Measurements from ENCODE around the gene PTPRN2. TPM values are rescaled to one million over a fixed set of nuclear protein-coding genes. Genes with fewer than 3 reads are reported as not detected.

PTPRN2 gene
- total RNA-seq, 3 donors from 2014 or later, result 0.43 to 0.66 (median 0.63) TPM

DNA sequence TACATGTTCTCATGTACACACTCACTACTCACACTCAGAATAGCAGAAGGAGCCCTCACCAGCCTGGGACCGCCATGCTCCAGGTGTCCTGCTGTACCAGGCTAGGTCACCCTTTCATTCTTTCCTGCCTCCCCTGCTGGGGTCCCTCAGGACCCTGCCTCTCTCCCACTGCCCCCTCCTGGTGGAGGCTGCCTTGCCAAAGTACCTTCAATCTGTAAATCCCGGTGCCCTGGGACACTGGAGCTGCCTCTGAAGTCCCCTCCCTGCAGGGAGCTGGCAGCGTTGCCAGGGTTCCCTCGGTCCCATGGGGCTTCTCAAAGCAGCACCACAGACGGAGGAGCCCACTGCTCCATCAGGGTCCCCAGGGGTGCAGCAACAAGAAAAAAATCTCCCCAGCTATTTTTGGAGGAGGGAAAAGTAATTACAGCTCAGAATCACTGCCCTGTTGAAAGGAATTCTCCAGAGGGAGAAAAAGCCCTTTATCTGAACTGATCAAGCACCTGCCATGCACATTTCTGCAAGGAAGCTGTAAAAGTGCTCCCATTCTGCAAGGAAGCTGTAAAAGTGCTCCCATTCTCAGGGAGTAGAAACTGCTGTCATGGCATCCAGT lies 259.9 kb downstream of the PTPRN2 start:
- no peak for ATAC-seq

DNA sequence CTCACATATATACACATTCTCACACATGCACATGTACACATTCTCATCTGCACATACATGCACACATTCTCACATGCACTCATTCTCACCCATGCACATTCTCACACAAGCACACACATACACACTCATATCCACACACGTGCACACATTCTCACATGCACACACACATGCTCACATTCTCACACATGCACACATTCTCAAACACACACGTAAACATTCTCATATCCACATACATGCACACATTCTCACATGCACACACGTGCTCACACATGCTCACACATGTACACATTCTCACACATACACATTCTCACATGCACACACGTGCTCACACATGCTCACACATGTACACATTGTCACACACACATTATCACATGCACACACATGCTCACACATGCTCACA lies 260.6 kb downstream of the PTPRN2 start:
- H3K9me3 Mint-ChIP-seq, result peaks cover 24% of the 10 kb centered on the region

More for the DNA sequence above, 259.9 kb downstream of the PTPRN2 start:
- Mint-ChIP-seq H3K4me1 (ENCODE audit: low read depth) (no peaks in the 10 kb centered on the region), H3K4me3 (no peak overlapping the region), H3K36me3 (ENCODE audit: insufficient read depth) (no peaks in the 10 kb centered on the region), H3K27me3 (ENCODE audit: low read depth) (peaks cover 2% of the 10 kb centered on the region), H3K9me3 (peaks cover 30% of the 10 kb centered on the region)
- DNase-seq, result no peak

DNA sequence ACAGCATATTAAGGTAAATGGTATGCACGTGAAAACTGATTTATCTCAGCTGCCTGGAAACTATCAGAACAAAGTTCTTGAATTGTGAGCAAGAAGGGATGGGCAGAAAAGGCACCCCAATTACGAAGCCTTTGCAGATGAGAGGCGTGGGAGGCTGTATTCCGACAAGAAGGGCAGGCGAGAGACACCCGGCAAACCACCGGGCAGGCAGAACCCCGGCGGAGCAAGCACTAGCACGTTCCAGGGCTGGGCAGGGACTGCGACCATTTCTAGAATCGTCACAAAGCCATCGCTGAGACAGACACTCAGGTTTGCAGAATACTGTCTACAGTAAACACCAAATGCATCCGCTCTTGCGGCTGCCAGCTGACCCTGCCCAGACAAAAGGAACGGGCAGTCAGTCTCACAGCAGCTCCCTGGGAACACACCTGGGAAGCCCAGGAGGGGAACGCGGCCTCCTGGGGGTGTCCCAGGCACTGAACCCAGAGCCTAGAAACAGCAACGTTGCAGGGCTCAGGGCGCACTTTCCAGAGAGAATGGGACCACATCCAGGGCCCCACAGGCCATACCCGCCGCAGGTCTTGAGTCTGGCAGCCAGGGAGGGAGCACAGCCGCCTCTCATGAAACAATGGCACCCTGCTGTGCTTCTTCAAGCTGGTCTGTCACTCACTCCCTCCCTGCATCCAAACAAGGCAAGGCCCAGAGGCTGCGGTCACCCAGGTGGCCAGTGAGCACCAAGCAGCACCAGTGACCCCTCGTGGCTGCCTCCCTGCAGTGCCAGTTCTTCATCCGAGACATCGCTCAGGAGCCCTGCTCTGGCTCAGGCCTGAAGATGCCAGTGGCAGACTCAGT lies 261.9 kb downstream of the PTPRN2 start:
- Mint-ChIP-seq H3K27me3 (ENCODE audit: low read depth) (peaks cover 10% of the 10 kb centered on the region), H3K9me3 (peaks cover 17% of the 10 kb centered on the region), H3K36me3 (ENCODE audit: insufficient read depth) (no peaks in the 10 kb centered on the region), H3K4me3 (no peak overlapping the region), H3K4me1 (ENCODE audit: low read depth) (no peaks in the 10 kb centered on the region)
- no peak for DNase-seq
- ATAC-seq, result no peak

More for the DNA sequence above, 260.6 kb downstream of the PTPRN2 start:
- no peak overlapping the region for H3K4me3 Mint-ChIP-seq
- H3K27me3 Mint-ChIP-seq (ENCODE audit: low read depth), result peaks cover 5% of the 10 kb centered on the region
- H3K36me3 Mint-ChIP-seq (ENCODE audit: insufficient read depth), result no peaks in the 10 kb centered on the region
- ATAC-seq (no peak), DNase-seq (no peak)
- no peaks in the 10 kb centered on the region for H3K4me1 Mint-ChIP-seq (ENCODE audit: low read depth)

DNA sequence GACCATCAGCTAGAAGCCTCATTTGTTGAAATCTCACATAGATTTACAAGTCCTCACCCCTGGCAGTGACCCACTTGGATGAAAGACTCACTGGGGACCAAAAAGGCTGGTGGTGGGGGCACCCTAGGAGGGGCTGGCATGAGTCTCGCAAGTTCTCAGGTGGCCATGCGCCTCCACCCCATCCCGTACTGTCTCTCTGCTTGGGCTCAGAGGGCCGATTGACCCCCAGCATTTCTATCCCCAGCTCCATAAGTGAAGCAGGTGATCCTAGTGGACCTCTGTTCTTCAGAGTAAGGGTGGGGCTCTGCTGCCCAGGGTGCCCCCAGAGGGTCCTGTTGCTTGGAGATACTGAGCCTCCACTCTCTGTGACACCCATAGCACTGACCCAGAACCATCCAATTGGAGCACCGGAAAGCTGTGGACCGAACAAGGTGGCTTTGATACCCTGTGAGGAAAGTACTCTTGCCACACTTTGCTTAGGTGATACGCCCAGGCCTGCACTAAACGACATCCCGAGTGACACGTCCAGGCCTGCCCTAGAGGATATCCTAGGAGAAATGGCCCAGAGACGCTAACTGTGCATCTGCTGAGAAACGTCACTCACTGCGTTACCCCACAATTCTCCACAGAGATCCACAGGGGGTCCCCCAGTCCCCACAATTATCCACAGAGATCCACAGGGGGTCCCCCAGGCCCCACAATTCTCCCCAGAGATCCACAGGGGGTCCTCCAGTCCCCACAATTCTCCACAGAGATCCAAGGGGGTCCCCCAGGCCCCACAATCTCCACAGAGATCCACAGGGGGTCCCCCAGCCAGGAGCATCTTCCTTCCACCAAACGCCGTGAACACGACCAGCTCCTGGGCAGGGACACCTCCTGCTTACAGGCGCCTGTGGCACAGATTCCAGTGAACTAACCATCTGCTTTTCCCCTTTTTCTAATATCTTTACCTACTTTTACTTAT lies 262.9 kb downstream of the PTPRN2 start:
- no peak overlapping the region for H3K4me3 Mint-ChIP-seq
- no peak for DNase-seq
- ATAC-seq, result no peak
- H3K27me3 Mint-ChIP-seq (ENCODE audit: low read depth), result peaks cover 10% of the 10 kb centered on the region
- no peaks in the 10 kb centered on the region for H3K4me1 Mint-ChIP-seq (ENCODE audit: low read depth)
- H3K9me3 Mint-ChIP-seq, result peaks cover 14% of the 10 kb centered on the region
- no peaks in the 10 kb centered on the region for H3K36me3 Mint-ChIP-seq (ENCODE audit: insufficient read depth)

DNA sequence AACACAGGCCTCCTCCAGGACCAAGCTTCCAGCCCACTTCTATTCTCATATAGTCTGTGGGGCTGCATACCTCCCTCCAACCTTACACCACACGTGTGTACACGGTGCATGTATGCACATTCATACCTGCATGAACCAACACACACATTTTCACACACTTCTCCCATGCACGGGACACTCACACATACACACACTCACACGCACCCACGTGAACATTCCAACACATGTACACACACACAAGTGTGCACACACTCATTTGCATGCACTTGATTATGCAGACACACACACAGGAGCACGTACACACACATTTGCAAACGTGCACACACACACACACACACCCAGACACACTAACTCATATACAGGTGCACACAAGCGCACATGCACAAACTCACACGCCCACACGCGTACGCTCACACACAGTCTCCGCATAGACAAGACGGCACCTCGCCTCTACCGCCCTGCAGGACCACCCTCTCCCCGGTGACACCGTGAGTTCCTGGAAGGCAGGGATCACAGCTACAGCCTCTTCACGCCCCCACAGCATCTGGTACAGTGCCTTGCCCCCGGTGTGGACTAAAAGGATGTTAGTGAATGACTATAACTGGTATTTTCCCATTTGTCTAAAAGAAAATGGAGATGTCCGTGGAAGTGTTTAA lies 263.8 kb downstream of the PTPRN2 start:
- DNase-seq (no peak), ATAC-seq (no peak)
- no peak overlapping the region for H3K4me3 Mint-ChIP-seq
- H3K9me3 Mint-ChIP-seq, result peaks cover 14% of the 10 kb centered on the region
- H3K27me3 Mint-ChIP-seq (ENCODE audit: low read depth), result peaks cover 10% of the 10 kb centered on the region
- no peaks in the 10 kb centered on the region for H3K36me3 Mint-ChIP-seq (ENCODE audit: insufficient read depth)
- H3K4me1 Mint-ChIP-seq (ENCODE audit: low read depth), result no peaks in the 10 kb centered on the region

DNA sequence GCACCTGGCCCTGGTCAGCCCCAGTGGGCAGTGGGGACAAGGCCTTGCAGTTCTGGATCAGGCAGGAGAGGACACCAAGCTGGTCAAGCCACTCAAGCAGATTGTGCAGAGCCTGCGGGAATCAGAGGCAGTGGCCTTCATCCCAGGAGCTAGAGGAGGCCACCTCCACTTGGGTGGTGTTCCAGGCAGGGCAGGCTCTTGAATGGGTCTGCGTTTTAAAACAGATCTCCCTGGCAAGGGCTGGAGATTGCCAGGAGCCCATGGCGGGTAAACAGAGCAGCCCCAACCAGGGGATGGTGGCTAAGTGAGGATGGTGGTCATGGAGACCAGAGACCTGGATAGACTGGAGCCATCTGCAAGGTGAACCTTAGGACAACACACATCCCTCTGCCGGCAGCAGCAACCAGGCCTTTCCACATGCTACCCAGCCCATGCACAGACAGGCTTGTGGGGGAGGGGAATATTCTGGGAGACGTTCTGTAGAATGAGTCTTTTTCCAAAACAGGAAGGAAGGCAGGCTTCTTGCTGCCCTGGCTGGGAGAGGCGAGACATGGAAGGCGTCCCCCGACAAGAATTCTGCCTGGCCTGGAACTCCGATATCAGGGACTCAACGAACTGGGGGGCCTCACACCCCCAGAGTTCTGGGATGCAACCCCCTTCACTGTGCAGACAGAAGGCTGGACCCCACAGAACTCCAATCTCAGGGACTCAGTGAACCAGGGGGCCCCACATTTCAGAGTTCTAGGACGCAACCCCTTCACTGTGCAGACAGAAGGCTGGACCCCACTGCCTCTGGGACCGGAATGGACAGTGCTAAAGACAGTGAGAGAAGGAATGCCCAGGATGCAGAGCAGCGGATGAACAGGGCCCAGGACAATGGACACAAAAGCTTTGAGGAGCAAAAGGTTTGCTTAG lies 264.8 kb downstream of the PTPRN2 start:
- ATAC-seq, result no peak
- no peaks in the 10 kb centered on the region for H3K4me1 Mint-ChIP-seq (ENCODE audit: low read depth)
- H3K4me3 Mint-ChIP-seq, result no peak overlapping the region
- DNase-seq, result no peak
- peaks cover 14% of the 10 kb centered on the region for H3K9me3 Mint-ChIP-seq
- H3K36me3 Mint-ChIP-seq (ENCODE audit: insufficient read depth), result no peaks in the 10 kb centered on the region
- H3K27me3 Mint-ChIP-seq (ENCODE audit: low read depth), result peaks cover 10% of the 10 kb centered on the region

DNA sequence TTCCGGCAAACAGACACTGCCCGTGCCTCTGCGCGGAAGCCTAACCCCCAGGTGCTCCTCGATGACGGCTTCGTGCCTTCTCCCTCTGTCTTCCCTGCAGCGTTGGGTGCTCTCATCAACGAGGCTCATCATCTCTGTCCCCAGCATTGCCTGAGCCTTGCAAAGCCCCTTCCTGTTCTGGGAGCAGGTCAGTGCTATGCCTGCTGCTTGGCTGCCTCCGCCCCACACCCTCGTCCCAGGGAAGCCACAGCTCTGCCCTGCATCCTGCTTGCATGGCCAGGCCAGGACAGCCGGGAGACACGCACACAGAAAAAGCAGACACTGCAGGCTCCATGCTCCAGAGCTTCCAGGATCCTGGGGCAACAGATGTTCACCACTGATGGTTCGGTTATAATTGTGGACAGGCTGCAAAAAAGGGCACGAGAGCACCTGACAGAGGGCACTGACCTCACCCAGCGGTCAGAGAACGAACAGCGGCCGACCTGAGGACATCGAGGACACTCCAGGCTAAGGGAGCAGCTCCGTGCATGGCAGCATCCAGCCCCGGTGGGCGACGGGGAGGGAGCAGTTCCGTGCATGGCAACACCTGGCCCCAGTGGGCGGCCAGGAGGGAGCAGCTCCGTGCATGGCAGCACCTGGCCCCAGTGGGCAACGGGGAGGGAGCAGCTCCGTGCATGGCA lies 265.5 kb downstream of the PTPRN2 start:
- peaks cover 8% of the 10 kb centered on the region for H3K9me3 Mint-ChIP-seq
- no peak overlapping the region for H3K4me3 Mint-ChIP-seq
- H3K27me3 Mint-ChIP-seq (ENCODE audit: low read depth), result peaks cover 12% of the 10 kb centered on the region
- no peaks in the 10 kb centered on the region for H3K36me3 Mint-ChIP-seq (ENCODE audit: insufficient read depth)
- ATAC-seq, result no peak
- DNase-seq, result no peak
- no peaks in the 10 kb centered on the region for H3K4me1 Mint-ChIP-seq (ENCODE audit: low read depth)

DNA sequence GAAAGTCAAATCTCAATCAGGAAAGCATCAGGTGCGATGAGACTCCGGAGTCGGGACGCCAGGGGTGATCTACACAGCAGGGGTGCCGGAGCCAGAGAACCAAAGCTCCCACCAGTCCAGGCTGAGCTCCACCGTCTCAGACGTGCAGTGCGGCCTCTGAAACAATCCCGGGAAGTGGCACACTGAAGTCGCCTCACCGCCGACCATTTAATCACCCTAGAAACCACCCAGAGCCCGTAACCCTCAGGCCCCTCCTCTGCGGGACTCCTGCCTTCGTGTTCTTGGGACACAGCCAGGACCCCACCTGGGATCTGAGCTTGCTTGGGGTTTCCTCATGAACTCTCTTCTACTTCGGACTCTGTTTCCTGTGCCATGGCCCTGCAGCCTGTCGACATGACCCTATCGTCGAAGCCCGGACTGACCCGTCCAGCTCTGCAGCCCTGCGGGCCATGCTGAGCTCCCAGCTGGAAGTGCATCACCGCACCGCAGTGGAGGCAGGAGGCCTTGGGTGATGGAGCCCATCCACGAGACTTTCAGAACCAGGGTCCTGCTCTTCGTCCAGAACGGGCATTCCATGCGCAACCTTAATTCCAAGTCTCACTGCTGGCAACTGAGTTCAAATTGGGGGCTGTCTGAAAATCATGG lies 266.4 kb downstream of the PTPRN2 start:
- Mint-ChIP-seq H3K4me1 (ENCODE audit: low read depth) (no peaks in the 10 kb centered on the region), H3K36me3 (ENCODE audit: insufficient read depth) (no peaks in the 10 kb centered on the region), H3K4me3 (no peak overlapping the region), H3K27me3 (ENCODE audit: low read depth) (peaks cover 12% of the 10 kb centered on the region), H3K9me3 (no peaks in the 10 kb centered on the region)
- DNase-seq (no peak), ATAC-seq (no peak)

DNA sequence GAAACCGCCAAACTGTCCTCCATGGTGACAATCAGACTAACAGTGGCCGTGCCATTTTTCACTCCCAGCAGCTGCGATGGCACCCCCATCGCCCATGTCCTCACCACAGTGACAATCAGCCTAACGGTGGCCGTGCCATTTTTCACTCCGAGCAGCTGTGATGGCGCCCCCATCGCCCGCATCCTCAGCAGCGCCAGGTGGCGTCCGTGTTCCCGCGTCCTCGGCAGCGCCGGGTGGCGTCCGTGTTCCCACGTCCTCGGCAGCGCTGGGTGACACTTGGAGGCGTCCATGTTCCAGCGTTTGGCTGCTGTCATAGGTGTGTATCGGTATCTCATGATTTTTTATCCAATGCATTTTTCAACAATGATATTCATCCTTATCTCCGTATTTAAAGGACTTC lies 267.3 kb downstream of the PTPRN2 start:
- ATAC-seq (no peak), DNase-seq (no peak)
- Mint-ChIP-seq H3K4me3 (no peak overlapping the region), H3K9me3 (no peaks in the 10 kb centered on the region), H3K27me3 (ENCODE audit: low read depth) (peaks cover 12% of the 10 kb centered on the region), H3K36me3 (ENCODE audit: insufficient read depth) (no peaks in the 10 kb centered on the region), H3K4me1 (ENCODE audit: low read depth) (no peaks in the 10 kb centered on the region)

DNA sequence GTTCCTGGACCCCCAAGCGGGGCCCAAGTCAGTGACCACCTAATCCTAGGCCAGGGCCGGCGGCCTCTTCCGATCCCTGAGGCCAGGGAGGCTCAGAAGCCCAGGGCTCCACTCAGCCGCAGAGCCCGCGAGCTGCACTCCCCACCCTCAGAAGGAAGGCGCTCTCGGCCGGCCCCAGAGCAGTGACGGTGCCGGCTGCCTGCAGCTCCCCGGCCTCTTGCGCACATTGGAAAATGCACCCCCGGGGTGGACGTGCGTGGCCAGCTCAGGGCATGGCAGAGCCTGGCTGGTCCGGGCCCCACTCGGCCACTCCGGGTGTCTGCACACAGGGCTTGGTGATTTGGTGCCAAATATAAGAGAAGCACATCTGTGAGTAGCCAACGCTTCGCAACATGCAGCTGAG lies 269.1 kb downstream of the PTPRN2 start:
- no peaks in the 10 kb centered on the region for H3K9me3 Mint-ChIP-seq
- H3K36me3 Mint-ChIP-seq (ENCODE audit: insufficient read depth), result no peaks in the 10 kb centered on the region
- H3K4me1 Mint-ChIP-seq (ENCODE audit: low read depth), result no peaks in the 10 kb centered on the region
- DNase-seq (no peak), ATAC-seq (no peak)
- peaks cover 12% of the 10 kb centered on the region for H3K27me3 Mint-ChIP-seq (ENCODE audit: low read depth)
- H3K4me3 Mint-ChIP-seq, result no peak overlapping the region

DNA sequence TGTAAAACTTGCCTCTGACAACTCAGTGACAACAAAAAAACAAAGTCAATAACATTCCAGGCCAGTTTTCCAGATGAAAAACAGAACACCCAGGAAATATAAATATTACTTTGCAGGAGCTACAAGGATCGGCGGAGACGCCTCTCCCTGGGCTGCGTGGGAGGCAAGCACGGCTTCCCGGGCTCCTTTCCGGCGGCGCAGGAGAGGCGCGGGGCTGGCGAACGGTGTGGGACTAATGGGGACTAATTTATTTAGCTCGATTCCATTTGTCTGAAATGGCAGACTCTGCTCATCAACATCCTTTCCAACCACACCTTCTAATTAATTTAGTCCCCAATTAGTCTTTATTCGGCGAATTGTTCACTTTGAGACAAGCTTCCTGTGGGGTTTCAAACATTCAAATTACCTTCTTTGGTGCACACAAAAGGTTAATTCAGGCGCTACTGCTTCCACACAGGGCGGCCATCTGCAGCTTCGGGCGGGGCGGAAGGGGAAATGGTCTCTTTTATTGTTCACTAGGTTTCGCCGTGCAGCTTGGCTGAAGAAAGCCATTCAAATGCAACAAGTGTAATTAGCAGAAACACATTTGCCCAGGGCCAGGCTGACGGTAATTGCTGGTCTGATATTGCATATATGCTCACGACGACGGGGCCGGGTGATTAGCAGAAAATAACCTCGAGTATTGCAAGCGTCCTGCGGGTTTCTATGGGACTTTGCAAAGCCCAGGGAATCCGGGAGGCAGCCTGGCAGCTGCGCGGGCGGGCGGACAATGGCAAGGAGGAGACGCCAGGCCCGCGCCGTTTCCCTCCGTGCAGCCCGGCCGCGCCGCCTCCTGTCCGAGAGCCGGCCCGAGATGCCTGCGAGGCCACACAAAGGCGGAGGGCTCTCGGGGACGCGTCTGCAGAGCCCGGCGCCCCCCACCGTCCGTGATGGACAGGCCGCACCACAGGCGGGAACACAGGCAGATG lies 270.1 kb downstream of the PTPRN2 start:
- peaks cover 9% of the 10 kb centered on the region for H3K27me3 Mint-ChIP-seq (ENCODE audit: low read depth)
- ATAC-seq (no peak), DNase-seq (no peak)
- H3K4me3 Mint-ChIP-seq, result no peak overlapping the region
- peaks cover 1% of the 10 kb centered on the region for H3K9me3 Mint-ChIP-seq
- H3K4me1 Mint-ChIP-seq (ENCODE audit: low read depth), result no peaks in the 10 kb centered on the region
- no peaks in the 10 kb centered on the region for H3K36me3 Mint-ChIP-seq (ENCODE audit: insufficient read depth)

Data from activated T-cell treated with anti-CD3 and anti-CD28 coated beads, Interleukin-2, amount 50 U/mL, for 4 hours (primary cell).